ENCODE results near the gene PDLIM3. TPM values are rescaled to one million over a fixed set of nuclear protein-coding genes. Genes with fewer than 3 reads are reported as not detected.
A peak's percentile ranks its signal among the peaks of the same experiment; 100 is the strongest.
"Not testable (repeated sequence)": the region's sequence is repeated elsewhere in the genome, so short reads cannot be mapped to it uniquely, and the experiment has no call there.

The PDLIM3 gene
- total RNA-seq, 2 donors from 2014 or later = 4.3 to 30.8 TPM

- DNase-seq; intact Hi-C loops (cut with DNase I, micrococcal nuclease); ATAC-seq: not testable (repeated sequence)
These were observed 24.1 kb upstream of the PDLIM3 start for GRCh38 chr4:185559251-185559914.

- intact Hi-C loops (cut with DNase I, micrococcal nuclease) = no loop called here
- DNase-seq = no peak
- ATAC-seq = no peak
These were observed 19.2 kb upstream of the PDLIM3 start for GRCh38 chr4:185554365-185555126.

- intact Hi-C loops (cut with DNase I, micrococcal nuclease) = no loop called here
- no peak for DNase-seq
- ATAC-seq = no peak
These were observed 16.9 kb upstream of the PDLIM3 start for GRCh38 chr4:185552254-185552653.

- intact Hi-C loops (cut with DNase I, micrococcal nuclease) = no loop called here
- DNase-seq (no peak), ATAC-seq (no peak)
These were observed 15.6 kb upstream of the PDLIM3 start for GRCh38 chr4:185550933-185551332.

GRCh38 chr4:185549095-185549639, 13.9 kb upstream of the PDLIM3 start:
- ATAC-seq (peak; percentile 66), DNase-seq (no peak)
- intact Hi-C loops (cut with DNase I, micrococcal nuclease) = no loop called here

GRCh38 chr4:185548587-185548986, 13.3 kb upstream of the PDLIM3 start:
- no peak for ATAC-seq
- DNase-seq = no peak
- intact Hi-C loops (cut with DNase I, micrococcal nuclease) = no loop called here

GRCh38 chr4:185546335-185546734, 11.0 kb upstream of the PDLIM3 start:
- intact Hi-C loops (cut with DNase I, micrococcal nuclease) = no loop called here
- ATAC-seq = no peak

GRCh38 chr4:185542626-185543315, 7.5 kb upstream of the PDLIM3 start:
- ATAC-seq (peak; percentile 22), DNase-seq (peak; percentile 42 to 67)
- intact Hi-C loops (cut with DNase I, micrococcal nuclease) = no loop called here

More at GRCh38 chr4:185546335-185546734, 11.0 kb upstream of the PDLIM3 start:
- DNase-seq = no peak

GRCh38 chr4:185541251-185541727, 6.0 kb upstream of the PDLIM3 start:
- intact Hi-C loops (cut with DNase I, micrococcal nuclease) = no loop called here

GRCh38 chr4:185540487-185541120, 5.3 kb upstream of the PDLIM3 start:
- DNase-seq (no peak), ATAC-seq (no peak)
- intact Hi-C loops (cut with DNase I, micrococcal nuclease) = no loop called here

More at GRCh38 chr4:185541251-185541727, 6.0 kb upstream of the PDLIM3 start:
- DNase-seq = peak; percentile 20 to 42
- no peak for ATAC-seq

- no peak for ATAC-seq
- intact Hi-C loops (cut with DNase I, micrococcal nuclease) = no loop called here
- DNase-seq = no peak
These were observed 4.7 kb upstream of the PDLIM3 start for GRCh38 chr4:185540040-185540439.

GRCh38 chr4:185538806-185539205, 3.5 kb upstream of the PDLIM3 start:
- intact Hi-C loops (cut with DNase I, micrococcal nuclease) = loop anchor here in 1 of 2 donors (10.0 kb wide), 1 partner anchor 56 kb away; no protein-coding TSS in a partner anchor
- DNase-seq = no peak
- no peak for ATAC-seq

- DNase-seq (peak in 1 of 2 donors; percentile 51), ATAC-seq (no peak)
- intact Hi-C loops (cut with DNase I, micrococcal nuclease) = loop anchor here in 1 of 2 donors (10.0 kb wide), 1 partner anchor 58 kb away; no protein-coding TSS in a partner anchor
These were observed 1.1 kb upstream of the PDLIM3 start for GRCh38 chr4:185536411-185536709.

GRCh38 chr4:185535612-185536410, 504 bp upstream of the PDLIM3 start:
- no peak for ATAC-seq
- intact Hi-C loops (cut with DNase I, micrococcal nuclease) = loop anchor here in 1 of 2 donors (10.0 kb wide), 1 partner anchor 59 kb away; no protein-coding TSS in a partner anchor
- peak in 1 of 2 donors; percentile 46 for DNase-seq

- peak; percentile 19 for ATAC-seq
- intact Hi-C loops (cut with DNase I, micrococcal nuclease) = loop anchor here in 1 of 2 donors (10.0 kb wide), 1 partner anchor 60 kb away; no protein-coding TSS in a partner anchor
- DNase-seq = no peak
These were observed 819 bp downstream of the PDLIM3 start for GRCh38 chr4:185534511-185534865.

GRCh38 chr4:185532795-185533324, 2.4 kb downstream of the PDLIM3 start:
- ATAC-seq (no peak), DNase-seq (no peak)
- intact Hi-C loops (cut with DNase I, micrococcal nuclease) = loop anchor here in 1 of 2 donors (10.0 kb wide), 1 partner anchor 62 kb away; no protein-coding TSS in a partner anchor

- intact Hi-C loops (cut with DNase I, micrococcal nuclease) = loop anchor here in 1 of 2 donors (10.0 kb wide), 1 partner anchor 63 kb away; no protein-coding TSS in a partner anchor
- ATAC-seq = no peak
- DNase-seq = no peak
These were observed 3.0 kb downstream of the PDLIM3 start for GRCh38 chr4:185532293-185532692.
